Keratinocyte (primary cell): ENCODE measurements around the gene ANKFN1.

Experiments
- EZH2 ChIP-seq: IDR thresholded peaks from one replicate; pipeline ENCODE4 v1.6.1; 2012; ENCODE audit warnings: inconsistent platforms, mild to moderate bottlenecking, low read length, moderate library complexity
- TF ChIP-seq, protein P1 (sequence below), 3 experiments: IDR thresholded peaks in 1 of 3; conservative IDR thresholded peaks in 1 of 3; optimal IDR thresholded peaks in 1 of 3; 2 replicates in 2 of 3; 3 replicates in 1 of 3; pipeline versions ENCODE3 to v1.5.1; 2011; ENCODE audit warnings: low read length in 3 of 3, mild to moderate bottlenecking in 3 of 3, moderate library complexity in 2 of 3, control low read depth in 1 of 3, inconsistent platforms in 1 of 3; ENCODE audit not compliant: insufficient read depth in 2 of 3; ENCODE audit errors: extremely low read depth in 1 of 3

DNA sequence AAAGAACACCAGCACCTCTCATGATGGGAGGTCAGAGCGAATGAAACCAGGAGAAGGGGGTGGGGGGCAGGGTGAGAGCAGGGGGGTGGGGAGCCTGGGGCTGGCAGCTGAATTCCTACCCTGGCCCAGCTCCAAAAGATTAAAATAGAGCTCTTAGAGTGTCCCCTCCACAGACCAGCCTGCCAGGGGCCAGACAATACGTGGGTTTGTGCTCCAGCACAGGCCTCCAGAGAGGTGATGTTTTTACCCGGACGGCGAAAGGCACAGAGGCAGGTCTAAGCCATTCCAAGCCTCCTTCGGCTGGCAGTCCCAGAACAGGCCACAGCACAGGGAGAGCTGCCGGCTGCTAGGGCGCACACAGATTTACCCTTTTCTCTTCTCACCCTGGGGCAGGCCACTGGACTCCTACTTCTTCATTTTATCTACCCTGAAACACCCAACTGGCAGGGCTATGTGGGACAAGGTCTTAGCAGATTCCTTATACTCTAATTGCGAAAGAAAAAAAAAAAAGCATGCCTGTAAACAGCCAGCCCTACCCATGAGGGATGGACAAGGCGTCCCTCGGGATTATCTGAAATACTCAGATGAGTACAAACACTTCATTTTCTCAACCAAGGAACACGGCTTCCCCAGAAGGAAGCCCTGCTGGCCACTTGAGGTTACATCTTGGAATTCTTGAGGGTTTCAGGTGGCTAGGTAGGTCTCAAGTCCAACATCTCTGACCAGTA, 368.3 kb downstream of the ANKFN1 start:
- TF ChIP-seq, protein P1, sequence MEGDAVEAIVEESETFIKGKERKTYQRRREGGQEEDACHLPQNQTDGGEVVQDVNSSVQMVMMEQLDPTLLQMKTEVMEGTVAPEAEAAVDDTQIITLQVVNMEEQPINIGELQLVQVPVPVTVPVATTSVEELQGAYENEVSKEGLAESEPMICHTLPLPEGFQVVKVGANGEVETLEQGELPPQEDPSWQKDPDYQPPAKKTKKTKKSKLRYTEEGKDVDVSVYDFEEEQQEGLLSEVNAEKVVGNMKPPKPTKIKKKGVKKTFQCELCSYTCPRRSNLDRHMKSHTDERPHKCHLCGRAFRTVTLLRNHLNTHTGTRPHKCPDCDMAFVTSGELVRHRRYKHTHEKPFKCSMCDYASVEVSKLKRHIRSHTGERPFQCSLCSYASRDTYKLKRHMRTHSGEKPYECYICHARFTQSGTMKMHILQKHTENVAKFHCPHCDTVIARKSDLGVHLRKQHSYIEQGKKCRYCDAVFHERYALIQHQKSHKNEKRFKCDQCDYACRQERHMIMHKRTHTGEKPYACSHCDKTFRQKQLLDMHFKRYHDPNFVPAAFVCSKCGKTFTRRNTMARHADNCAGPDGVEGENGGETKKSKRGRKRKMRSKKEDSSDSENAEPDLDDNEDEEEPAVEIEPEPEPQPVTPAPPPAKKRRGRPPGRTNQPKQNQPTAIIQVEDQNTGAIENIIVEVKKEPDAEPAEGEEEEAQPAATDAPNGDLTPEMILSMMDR (optimal IDR thresholded peaks at IDR 0.05 in 1 of 3, IDR thresholded peaks at IDR 0.05 in 1 of 3, conservative IDR thresholded peaks at IDR 0.05 in 1 of 3; ENCODE audit: extremely low read depth in 1 of 3, insufficient read depth in 2 of 3, low read length in 3 of 3): no peak
- TF ChIP-seq EZH2: no peak
